ENCODE measurements around the gene FSIP1. TPM values are rescaled to one million over a fixed set of nuclear protein-coding genes. Genes with fewer than 3 reads are reported as not detected.

Gene FSIP1
- total and polyA plus RNA-seq, 9 of the 15 experiments (the other 6 are each of a cell fraction or from before 2014, with no cell fraction given) = 0.07 to 0.51 (median 0.29) TPM

DNA sequence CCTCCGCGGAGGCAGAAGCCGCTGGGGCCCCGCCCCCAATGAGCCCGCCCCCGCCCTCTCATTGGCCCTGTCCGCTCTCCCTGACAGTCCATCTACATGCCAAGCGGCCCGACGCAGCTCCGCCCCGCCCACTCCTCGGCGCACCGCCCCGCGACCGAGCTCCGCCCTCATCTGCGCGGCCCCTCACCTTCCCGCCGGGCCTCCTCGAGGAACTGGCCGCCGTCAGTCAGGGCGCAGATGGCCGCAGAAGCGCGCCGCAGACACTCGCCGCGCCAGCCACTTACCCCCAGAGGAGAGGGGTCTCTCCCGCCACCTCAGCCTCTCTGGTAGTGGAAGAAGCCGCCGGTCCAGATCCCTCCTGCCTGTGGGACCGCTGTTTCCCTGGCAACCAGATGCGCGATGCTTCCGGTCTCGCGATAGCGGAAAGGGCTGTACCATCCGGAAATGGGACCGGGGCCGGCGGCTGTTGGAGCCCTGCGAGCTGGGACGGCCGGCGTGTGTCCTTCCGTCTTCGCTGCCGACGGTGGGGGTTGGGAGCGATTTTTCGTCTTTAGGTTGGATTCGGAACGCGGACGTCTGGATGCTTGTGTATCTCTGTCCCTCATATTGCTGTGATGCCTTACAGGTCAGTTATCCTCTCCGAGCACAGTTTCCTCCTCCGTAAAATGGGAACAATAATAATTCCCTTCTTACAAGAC lies at the start of gene FSIP1 (continued):
- TF ChIP-seq BRCA1 (IDR thresholded peaks at IDR 0.05) (no peak), BRCA1 (CRISPR knock-in tag; IDR thresholded peaks at IDR 0.05) (no peak), MYC (IDR thresholded peaks at IDR 0.05; ENCODE audit: low read depth, low read length) (peak; percentile 27), MYC (CRISPR knock-in tag; IDR thresholded peaks at IDR 0.05; ENCODE audit: borderline replicate concordance, low read depth) (no peak), KAT2B (IDR thresholded peaks at IDR 0.05; ENCODE audit: low read depth, low read length) (no peak), FUS (optimal IDR thresholded peaks at IDR 0.05; ENCODE audit: low read depth, low read length) (no peak), PCBP2 (IDR thresholded peaks at IDR 0.05; ENCODE audit: low read depth, low read length, poor library complexity, severe bottlenecking) (no peak), NONO (IDR thresholded peaks at IDR 0.05; ENCODE audit: low read depth in 2 of 2, low read length in 1 of 2) (peak in 1 of 2 experiments; percentile 95; a peak in 2 of 4 replicates), MEF2D (tag; conservative IDR thresholded peaks at IDR 0.05; ENCODE audit: low read depth) (no peak), PTTG1 (tag; IDR thresholded peaks at IDR 0.05; ENCODE audit: low read depth) (no peak), TEAD2 (tag; IDR thresholded peaks at IDR 0.05) (no peak), ZNF274 (IDR thresholded peaks at IDR 0.05; ENCODE audit: borderline replicate concordance, low read depth, low read length) (no peak), POLR2H (tag; IDR thresholded peaks at IDR 0.05; ENCODE audit: low read depth) (peak; percentile 42; the same call in 1 of the 2 replicates), RBM22 (IDR thresholded peaks at IDR 0.05; ENCODE audit: low read depth, low read length, poor library complexity, severe bottlenecking) (peak; percentile 94), PTBP1 (IDR thresholded peaks at IDR 0.05; ENCODE audit: low read depth, low read length) (no peak), CBX8 (IDR thresholded peaks at IDR 0.05; ENCODE audit: borderline replicate concordance, extremely low read depth, low read depth, low read length, poor library complexity, severe bottlenecking) (no peak)
- TF ChIP-seq, protein P1, sequence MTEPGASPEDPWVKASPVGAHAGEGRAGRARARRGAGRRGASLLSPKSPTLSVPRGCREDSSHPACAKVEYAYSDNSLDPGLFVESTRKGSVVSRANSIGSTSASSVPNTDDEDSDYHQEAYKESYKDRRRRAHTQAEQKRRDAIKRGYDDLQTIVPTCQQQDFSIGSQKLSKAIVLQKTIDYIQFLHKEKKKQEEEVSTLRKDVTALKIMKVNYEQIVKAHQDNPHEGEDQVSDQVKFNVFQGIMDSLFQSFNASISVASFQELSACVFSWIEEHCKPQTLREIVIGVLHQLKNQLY (CRISPR knock-in tag; conservative IDR thresholded peaks at IDR 0.05) = no peak
- TF ChIP-seq, protein P2, sequence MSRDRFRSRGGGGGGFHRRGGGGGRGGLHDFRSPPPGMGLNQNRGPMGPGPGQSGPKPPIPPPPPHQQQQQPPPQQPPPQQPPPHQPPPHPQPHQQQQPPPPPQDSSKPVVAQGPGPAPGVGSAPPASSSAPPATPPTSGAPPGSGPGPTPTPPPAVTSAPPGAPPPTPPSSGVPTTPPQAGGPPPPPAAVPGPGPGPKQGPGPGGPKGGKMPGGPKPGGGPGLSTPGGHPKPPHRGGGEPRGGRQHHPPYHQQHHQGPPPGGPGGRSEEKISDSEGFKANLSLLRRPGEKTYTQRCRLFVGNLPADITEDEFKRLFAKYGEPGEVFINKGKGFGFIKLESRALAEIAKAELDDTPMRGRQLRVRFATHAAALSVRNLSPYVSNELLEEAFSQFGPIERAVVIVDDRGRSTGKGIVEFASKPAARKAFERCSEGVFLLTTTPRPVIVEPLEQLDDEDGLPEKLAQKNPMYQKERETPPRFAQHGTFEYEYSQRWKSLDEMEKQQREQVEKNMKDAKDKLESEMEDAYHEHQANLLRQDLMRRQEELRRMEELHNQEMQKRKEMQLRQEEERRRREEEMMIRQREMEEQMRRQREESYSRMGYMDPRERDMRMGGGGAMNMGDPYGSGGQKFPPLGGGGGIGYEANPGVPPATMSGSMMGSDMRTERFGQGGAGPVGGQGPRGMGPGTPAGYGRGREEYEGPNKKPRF (IDR thresholded peaks at IDR 0.05; ENCODE audit: low read depth, low read length) = no peak
- TF ChIP-seq, protein P3, sequence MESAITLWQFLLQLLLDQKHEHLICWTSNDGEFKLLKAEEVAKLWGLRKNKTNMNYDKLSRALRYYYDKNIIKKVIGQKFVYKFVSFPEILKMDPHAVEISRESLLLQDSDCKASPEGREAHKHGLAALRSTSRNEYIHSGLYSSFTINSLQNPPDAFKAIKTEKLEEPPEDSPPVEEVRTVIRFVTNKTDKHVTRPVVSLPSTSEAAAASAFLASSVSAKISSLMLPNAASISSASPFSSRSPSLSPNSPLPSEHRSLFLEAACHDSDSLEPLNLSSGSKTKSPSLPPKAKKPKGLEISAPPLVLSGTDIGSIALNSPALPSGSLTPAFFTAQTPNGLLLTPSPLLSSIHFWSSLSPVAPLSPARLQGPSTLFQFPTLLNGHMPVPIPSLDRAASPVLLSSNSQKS (CRISPR knock-in tag; IDR thresholded peaks at IDR 0.05) = no peak
- TF ChIP-seq, protein P4, sequence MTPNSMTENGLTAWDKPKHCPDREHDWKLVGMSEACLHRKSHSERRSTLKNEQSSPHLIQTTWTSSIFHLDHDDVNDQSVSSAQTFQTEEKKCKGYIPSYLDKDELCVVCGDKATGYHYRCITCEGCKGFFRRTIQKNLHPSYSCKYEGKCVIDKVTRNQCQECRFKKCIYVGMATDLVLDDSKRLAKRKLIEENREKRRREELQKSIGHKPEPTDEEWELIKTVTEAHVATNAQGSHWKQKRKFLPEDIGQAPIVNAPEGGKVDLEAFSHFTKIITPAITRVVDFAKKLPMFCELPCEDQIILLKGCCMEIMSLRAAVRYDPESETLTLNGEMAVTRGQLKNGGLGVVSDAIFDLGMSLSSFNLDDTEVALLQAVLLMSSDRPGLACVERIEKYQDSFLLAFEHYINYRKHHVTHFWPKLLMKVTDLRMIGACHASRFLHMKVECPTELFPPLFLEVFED (CRISPR knock-in tag; conservative IDR thresholded peaks at IDR 0.05) = no peak
- TF ChIP-seq, protein P5, sequence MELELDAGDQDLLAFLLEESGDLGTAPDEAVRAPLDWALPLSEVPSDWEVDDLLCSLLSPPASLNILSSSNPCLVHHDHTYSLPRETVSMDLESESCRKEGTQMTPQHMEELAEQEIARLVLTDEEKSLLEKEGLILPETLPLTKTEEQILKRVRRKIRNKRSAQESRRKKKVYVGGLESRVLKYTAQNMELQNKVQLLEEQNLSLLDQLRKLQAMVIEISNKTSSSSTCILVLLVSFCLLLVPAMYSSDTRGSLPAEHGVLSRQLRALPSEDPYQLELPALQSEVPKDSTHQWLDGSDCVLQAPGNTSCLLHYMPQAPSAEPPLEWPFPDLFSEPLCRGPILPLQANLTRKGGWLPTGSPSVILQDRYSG (tag; conservative IDR thresholded peaks at IDR 0.05; ENCODE audit: low read depth) = no peak

Measured in K562 (cell line).